Sigmoid colon (tissue), 3 donors: Measurements from ENCODE around the gene BANF2.

Experiments used
- POLR2A ChIP-seq, 2 donors: fragments of 450-650 bp; IDR thresholded peaks; one replicate each; pipeline ENCODE4 v1.6.1; 2016; ENCODE audit warnings: antibody characterized with exemption in 2 of 2, mild to moderate bottlenecking in 2 of 2, moderate library complexity in 2 of 2
- TF ChIP-seq, protein P1 (sequence below), 4 experiments: fragments of 450-650 bp in 3 of 4; fragments of 200-600 bp in 1 of 4; IDR thresholded peaks; one replicate each; pipeline ENCODE4 v1.5.1; 2016 to 2019; ENCODE audit warnings: antibody characterized with exemption in 4 of 4, mild to moderate bottlenecking in 3 of 4, moderate library complexity in 2 of 4

DNA sequence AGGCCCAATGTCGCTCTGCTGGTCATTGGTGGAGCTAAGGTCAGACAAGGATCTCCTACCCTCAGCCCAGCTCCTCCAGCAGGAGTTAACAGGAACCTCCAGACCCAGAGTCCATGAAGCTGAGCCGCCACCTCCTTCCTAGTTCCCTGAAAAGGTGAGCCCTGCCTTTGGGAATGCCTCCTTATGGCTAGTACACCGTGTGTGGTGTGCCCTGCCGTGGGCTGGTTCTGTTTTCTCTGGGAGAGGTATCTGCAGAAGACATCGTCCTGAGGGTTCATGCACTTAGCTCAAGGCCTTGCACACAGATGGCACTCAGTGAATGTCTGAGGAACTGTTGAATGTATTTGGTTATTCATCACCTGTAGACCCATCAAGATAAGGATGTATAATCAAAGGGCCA is 15.3 kb downstream of the BANF2 start:
- TF ChIP-seq, protein P1, sequence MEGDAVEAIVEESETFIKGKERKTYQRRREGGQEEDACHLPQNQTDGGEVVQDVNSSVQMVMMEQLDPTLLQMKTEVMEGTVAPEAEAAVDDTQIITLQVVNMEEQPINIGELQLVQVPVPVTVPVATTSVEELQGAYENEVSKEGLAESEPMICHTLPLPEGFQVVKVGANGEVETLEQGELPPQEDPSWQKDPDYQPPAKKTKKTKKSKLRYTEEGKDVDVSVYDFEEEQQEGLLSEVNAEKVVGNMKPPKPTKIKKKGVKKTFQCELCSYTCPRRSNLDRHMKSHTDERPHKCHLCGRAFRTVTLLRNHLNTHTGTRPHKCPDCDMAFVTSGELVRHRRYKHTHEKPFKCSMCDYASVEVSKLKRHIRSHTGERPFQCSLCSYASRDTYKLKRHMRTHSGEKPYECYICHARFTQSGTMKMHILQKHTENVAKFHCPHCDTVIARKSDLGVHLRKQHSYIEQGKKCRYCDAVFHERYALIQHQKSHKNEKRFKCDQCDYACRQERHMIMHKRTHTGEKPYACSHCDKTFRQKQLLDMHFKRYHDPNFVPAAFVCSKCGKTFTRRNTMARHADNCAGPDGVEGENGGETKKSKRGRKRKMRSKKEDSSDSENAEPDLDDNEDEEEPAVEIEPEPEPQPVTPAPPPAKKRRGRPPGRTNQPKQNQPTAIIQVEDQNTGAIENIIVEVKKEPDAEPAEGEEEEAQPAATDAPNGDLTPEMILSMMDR (IDR thresholded peaks at IDR 0.05): no peak
- no peak for TF ChIP-seq POLR2A (IDR thresholded peaks at IDR 0.05)
